SIG-M5 treated with dmso at 0.1 percent for 504 hours (cell line): Measurements from ENCODE around the gene RASAL1.
A peak's percentile ranks its signal among the peaks of the same experiment; 100 is the strongest.

Experiments
- DNase-seq: peaks from one replicate; lab custom pipeline; 2025; ENCODE audit not compliant: unreplicated experiment; lab: John Stamatoyannopoulos, UW

The RASAL1 gene

GRCh38 chr12:113162102-113163029, 26.8 kb upstream of the RASAL1 start:
- DNase-seq = no peak

- peak; percentile 61 for DNase-seq
Measured at GRCh38 chr12:113161415-113162016, 26.0 kb upstream of the RASAL1 start.

GRCh38 chr12:113159937-113160336, 24.4 kb upstream of the RASAL1 start:
- DNase-seq = no peak

- no peak for DNase-seq
Measured at GRCh38 chr12:113158439-113159203, 23.1 kb upstream of the RASAL1 start.

- no peak for DNase-seq
Measured at GRCh38 chr12:113157218-113157859, 21.8 kb upstream of the RASAL1 start.

- no peak for DNase-seq
Measured at GRCh38 chr12:113155646-113156045, 20.1 kb upstream of the RASAL1 start.

- DNase-seq = no peak
Measured at GRCh38 chr12:113155060-113155459, 19.5 kb upstream of the RASAL1 start.

- DNase-seq = no peak
Measured at GRCh38 chr12:113154351-113154973, 18.9 kb upstream of the RASAL1 start.

GRCh38 chr12:113152835-113153814, 17.6 kb upstream of the RASAL1 start:
- DNase-seq = peak; percentile 60

GRCh38 chr12:113152196-113152834, 16.8 kb upstream of the RASAL1 start:
- DNase-seq = no peak

GRCh38 chr12:113151655-113152054, 16.1 kb upstream of the RASAL1 start:
- DNase-seq = no peak

GRCh38 chr12:113149361-113150150, 14.0 kb upstream of the RASAL1 start, which contains the start of gene CFAP73:
Gene CFAP73, plus strand, starts transcription at chr12:113149724. Its CDS starts 134 bp downstream, at chr12:113149858.
- peak; percentile 42 for DNase-seq

- DNase-seq = no peak
Measured at GRCh38 chr12:113146999-113147398, 11.4 kb upstream of the RASAL1 start.

GRCh38 chr12:113145720-113146551, 10.4 kb upstream of the RASAL1 start:
- no peak for DNase-seq

- DNase-seq = no peak
Measured at GRCh38 chr12:113144806-113145205, 9.2 kb upstream of the RASAL1 start.

- no peak for DNase-seq
Measured at GRCh38 chr12:113143959-113144358, 8.4 kb upstream of the RASAL1 start.

- DNase-seq = peak; percentile 11
Measured at GRCh38 chr12:113142886-113143332, 7.3 kb upstream of the RASAL1 start.
